H9 (cell line): ENCODE measurements around the gene THAP9. TPM values are rescaled to one million over a fixed set of nuclear protein-coding genes. Genes with fewer than 3 reads are reported as not detected.

Source experiments
- DNase-seq: peaks from one replicate; pipeline ENCODE4 v3.0.0-alpha.2; 2017
- H2AFZ ChIP-seq: one replicate; pipeline ENCODE4 v1.6.1; 2013; ENCODE audit warnings: mild to moderate bottlenecking, low read length, control low read depth, moderate library complexity
- H2AK5ac ChIP-seq: 2 replicates; pipeline ENCODE4 v1.6.1; 2013; ENCODE audit warnings: low read length, control low read depth, mixed read lengths; ENCODE audit not compliant: insufficient read length
- H2BK120ac ChIP-seq: one replicate; pipeline ENCODE4 v1.6.1; 2013; ENCODE audit warnings: low read depth, mild to moderate bottlenecking, low read length, control low read depth, inconsistent platforms; ENCODE audit not compliant: poor library complexity, severe bottlenecking
- H2BK12ac ChIP-seq: 2 replicates; pipeline ENCODE4 v1.6.1; 2013; ENCODE audit warnings: low read length, control low read depth, mixed read lengths, low read depth; ENCODE audit not compliant: insufficient read length
- H2BK15ac ChIP-seq: 2 replicates; pipeline ENCODE4 v1.6.1; 2013; ENCODE audit warnings: low read depth, low read length, control low read depth
- H2BK20ac ChIP-seq: one replicate; pipeline ENCODE4 v1.6.1; 2013; ENCODE audit warnings: low read depth, mild to moderate bottlenecking, low read length, control low read depth, inconsistent platforms; ENCODE audit not compliant: poor library complexity, severe bottlenecking
- H2BK5ac ChIP-seq: 2 replicates; pipeline ENCODE4 v1.6.1; 2013; ENCODE audit warnings: low read length, control low read depth, mixed read lengths; ENCODE audit not compliant: insufficient read length
- H3K14ac ChIP-seq: 2 replicates; pipeline ENCODE4 v1.6.1; 2013; ENCODE audit warnings: low read length, control low read depth; ENCODE audit not compliant: insufficient read depth
- H3K18ac ChIP-seq: 2 replicates; pipeline ENCODE4 v1.6.1; 2013; ENCODE audit warnings: low read depth, mild to moderate bottlenecking, mixed read lengths, low read length, control low read depth; ENCODE audit not compliant: insufficient read length
- H3K23ac ChIP-seq: 2 replicates; pipeline ENCODE4 v1.6.1; 2013; ENCODE audit warnings: low read length, control low read depth, mixed read lengths, low read depth; ENCODE audit not compliant: insufficient read length
- H3K23me2 ChIP-seq: 2 replicates; pipeline ENCODE4 v1.6.1; 2013; ENCODE audit warnings: low read depth, mild to moderate bottlenecking, mixed read lengths, low read length, control low read depth; ENCODE audit not compliant: insufficient read length, poor library complexity, severe bottlenecking
- H3K27ac ChIP-seq: 2 replicates; pipeline ENCODE4 v1.5.1; 2013; ENCODE audit warnings: low read length, control low read depth, mixed read lengths, low read depth; ENCODE audit not compliant: insufficient read length
- H3K27me3 ChIP-seq: 2 replicates; pipeline ENCODE4 v1.6.1; 2013; ENCODE audit warnings: low read length, control low read depth, inconsistent platforms; ENCODE audit not compliant: insufficient read depth
- H3K4ac ChIP-seq: 2 replicates; pipeline ENCODE4 v1.6.1; 2013; ENCODE audit warnings: low read depth, mild to moderate bottlenecking, control low read depth, inconsistent platforms, low read length, moderate library complexity
- H3K4me1 ChIP-seq: 2 replicates; pipeline ENCODE4 v1.6.1; 2013; ENCODE audit warnings: low read length, control low read depth, inconsistent platforms; ENCODE audit not compliant: insufficient read depth
- H3K4me2 ChIP-seq: 2 replicates; pipeline ENCODE4 v1.6.1; 2013; ENCODE audit warnings: low read length, control low read depth, mixed read lengths; ENCODE audit not compliant: insufficient read length, insufficient read depth
- H3K56ac ChIP-seq: 2 replicates; pipeline ENCODE4 v1.6.1; 2013; ENCODE audit warnings: low read depth, mild to moderate bottlenecking, mixed read lengths, low read length, control low read depth; ENCODE audit not compliant: insufficient read length
- H3K79me1 ChIP-seq: 2 replicates; pipeline ENCODE4 v1.6.1; 2013; ENCODE audit warnings: low read depth, mild to moderate bottlenecking, moderate library complexity, low read length, control low read depth, inconsistent platforms; ENCODE audit not compliant: insufficient read depth, poor library complexity, severe bottlenecking
- H3K79me2 ChIP-seq: 2 replicates; pipeline ENCODE4 v1.6.1; 2013; ENCODE audit warnings: low read length, control low read depth, inconsistent platforms; ENCODE audit not compliant: insufficient read depth
- H3K9ac ChIP-seq: 2 replicates; pipeline ENCODE4 v1.6.1; 2013; ENCODE audit warnings: low read length, control low read depth, mixed read lengths; ENCODE audit not compliant: insufficient read length; ENCODE audit errors: extremely low read depth
- H3K9me3 ChIP-seq: one replicate; pipeline ENCODE4 v1.6.1; 2013; ENCODE audit warnings: low read depth, low read length, inconsistent platforms; ENCODE audit not compliant: control insufficient read depth
- H3T11ph ChIP-seq: one replicate; pipeline ENCODE4 v1.6.1; 2013; ENCODE audit warnings: mild to moderate bottlenecking, low read length, control low read depth, inconsistent platforms
- H4K20me1 ChIP-seq: one replicate; pipeline ENCODE4 v1.6.1; 2013; ENCODE audit not compliant: control insufficient read depth, insufficient read length, insufficient read depth
- H4K5ac ChIP-seq: 2 replicates; pipeline ENCODE4 v1.6.1; 2013; ENCODE audit warnings: low read depth, mild to moderate bottlenecking, mixed read lengths, low read length, control low read depth; ENCODE audit not compliant: insufficient read length
- H4K8ac ChIP-seq: replicated peaks from 2 replicates; pipeline ENCODE4 v1.6.1; 2013; ENCODE audit warnings: low read length, control low read depth, mixed read lengths, low read depth; ENCODE audit not compliant: insufficient read length
- H4K91ac ChIP-seq: 2 replicates; pipeline ENCODE4 v1.6.1; 2013; ENCODE audit warnings: low read depth, mild to moderate bottlenecking, moderate library complexity, mixed read lengths, low read length, control low read depth; ENCODE audit not compliant: insufficient read length
- H3K27ac Mint-ChIP-seq, 3 experiments: 2 replicates in 2 of 3; 3 replicates in 1 of 3; pipeline ENCODE4 v1.8.0; 2020 to 2021; ENCODE audit warnings: mixed read lengths in 3 of 3, mild to moderate bottlenecking in 1 of 3, moderate library complexity in 1 of 3
- H3K27me3 Mint-ChIP-seq: 2 replicates; pipeline ENCODE4 v1.8.0; 2021; ENCODE audit warnings: low read depth, mild to moderate bottlenecking, moderate library complexity, mixed read lengths
- H3K36me3 Mint-ChIP-seq, 3 experiments: 2 replicates in 2 of 3; 3 replicates in 1 of 3; pipeline ENCODE4 v1.8.0; 2020 to 2021; ENCODE audit warnings: low read depth in 3 of 3, mixed read lengths in 3 of 3; ENCODE audit not compliant: insufficient read depth in 1 of 3
- H3K4me1 Mint-ChIP-seq, 2 experiments: 2 replicates each; pipeline ENCODE4 v1.8.0; 2020; ENCODE audit warnings: mixed read lengths in 2 of 2
- H3K4me3 Mint-ChIP-seq, 2 experiments: 2 replicates in 1 of 2; 3 replicates in 1 of 2; pipeline ENCODE4 v1.8.0; 2020 to 2021; ENCODE audit warnings: mild to moderate bottlenecking in 2 of 2, mixed read lengths in 2 of 2, moderate library complexity in 1 of 2
- H3K9me3 Mint-ChIP-seq, 2 experiments: 2 replicates in 1 of 2; 3 replicates in 1 of 2; pipeline ENCODE4 v1.8.0; 2020; ENCODE audit warnings: mild to moderate bottlenecking in 2 of 2, mixed read lengths in 2 of 2, moderate library complexity in 1 of 2
- CTCF ChIP-seq: fragments of 200-600 bp; sonication (generic); conservative IDR thresholded peaks from 3 replicates; pipeline ENCODE4 v1.8.0; 2021; ENCODE audit warnings: antibody characterized with exemption, mild to moderate bottlenecking
- WGBS: extraction: QIAGEN DNeasy Blood & Tissue Kit; methylation state at CpG from one replicate; pipeline ENCODE4 v1.1.7; 2013; ENCODE audit warnings: missing lambda C conversion rate, low lambda C conversion rate, mixed read lengths; ENCODE audit not compliant: insufficient read length; ENCODE audit errors: extremely low coverage; 5-methylcytosine and 5-hydroxymethylcytosine counted together
- long read RNA-seq: library from polyadenylated mRNA; unstranded; transcript quantifications from one replicate; pipeline ENCODE4 v2.0.0, GENCODE V29; 2020
- total RNA-seq: library from RNA; stranded (reverse); gene quantifications from 2 replicates; pipeline ENCODE4 v1.2.1, GENCODE V29; 2021

The THAP9 gene
- total RNA-seq, result 14.6 and 14.8 TPM in 2 replicates
- long read RNA-seq, transcript THAP9-201 (5 exons, 3,808 nt), result major isoform, 40 of 66 reads
- long read RNA-seq, transcript THAP9-202 (6 exons, 3,348 nt), result minor isoform, 5 of 66 reads
- long read RNA-seq, partial matches to known transcripts, result 0 of 66 reads
- long read RNA-seq, other reads (novel, unspliced or antisense), result 21 of 66 reads

DNA sequence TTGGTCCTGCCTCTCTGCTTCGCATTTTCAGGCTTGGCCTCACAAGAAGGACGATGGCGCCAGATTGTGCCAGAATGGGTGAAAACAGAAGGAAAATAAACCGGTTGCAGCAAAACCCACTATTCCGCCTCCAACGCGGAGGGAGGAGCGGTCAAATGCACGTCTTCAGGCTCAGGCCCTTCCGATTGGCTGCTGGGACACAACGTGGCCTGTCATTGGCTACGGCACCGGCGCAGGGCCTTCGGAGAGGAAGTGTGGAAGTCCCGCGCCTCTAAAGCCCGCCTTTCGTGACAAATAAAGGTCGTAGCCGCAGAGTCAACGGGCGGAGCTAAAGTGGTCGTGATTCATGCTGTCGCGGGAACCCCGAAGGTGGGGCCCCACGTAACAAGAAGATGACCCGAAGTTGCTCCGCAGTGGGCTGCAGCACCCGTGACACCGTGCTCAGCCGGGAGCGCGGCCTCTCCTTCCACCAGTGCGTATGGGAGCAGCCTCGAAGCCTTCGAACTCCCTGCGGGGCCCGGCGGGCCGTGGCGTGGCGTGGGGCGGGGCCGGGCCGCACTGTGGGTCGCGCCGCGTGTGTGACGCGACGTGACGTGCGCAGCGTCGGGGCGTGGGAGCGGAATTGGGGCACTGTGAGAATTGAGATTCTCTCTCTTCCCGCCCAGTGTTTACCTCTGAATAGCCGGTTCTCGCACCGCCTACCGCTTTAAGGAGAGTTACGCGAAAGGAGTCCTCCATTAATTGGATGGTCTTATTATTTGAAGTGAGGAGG, at the start of gene THAP9:
Gene THAP9 (plus strand): TSS at position 325 of the 772 bp plus-strand sequence. CDS start 68 bp downstream, at position 393.
- no peak for TF ChIP-seq CTCF
- peak within 1 kb of the TSS; percentile 57 for H3K4me2 ChIP-seq

More for the DNA sequence above, at the start of gene THAP9:
- Histone ChIP-seq H3K4ac (no peak within 1 kb of the TSS), H3K23ac (no peak within 1 kb of the TSS), H2BK12ac (no peak within 1 kb of the TSS), H3K56ac (no peak within 1 kb of the TSS), H2BK15ac (no peak within 1 kb of the TSS), H3K23me2 (peaks cover 10% of the 10 kb centered on the region), H2BK120ac (no peak within 1 kb of the TSS), H2AK5ac (no peak within 1 kb of the TSS), H4K8ac (peak within 1 kb of the TSS; percentile 13), H3K18ac (peak within 1 kb of the TSS; percentile 62), H3T11ph (no peak within 1 kb of the TSS), H3K4me1 (no peaks in the 10 kb centered on the region), H3K9ac (peak within 1 kb of the TSS; percentile 97), H2BK20ac (no peak within 1 kb of the TSS), H3K14ac (peak within 1 kb of the TSS; percentile 80), H3K27me3 (no peaks in the 10 kb centered on the region), H4K91ac (no peak within 1 kb of the TSS), H3K27ac (peak within 1 kb of the TSS; percentile 57), H2AFZ (no peak within 1 kb of the TSS), H2BK5ac (peak within 1 kb of the TSS; percentile 1), H3K9me3 (no peaks in the 10 kb centered on the region), H3K79me2 (peaks cover 24% of the 10 kb centered on the region; the same call in 1 of the 2 replicates), H4K20me1 (no peaks in the 10 kb centered on the region), H3K79me1 (no peaks in the 10 kb centered on the region), H4K5ac (peak within 1 kb of the TSS; percentile 83)
- Mint-ChIP-seq H3K4me3 (no peak within 1 kb of the TSS), H3K36me3 (peaks cover 20 to 43% (median 26%) of the 10 kb centered on the region in 3 experiments), H3K9me3 (no peaks in the 10 kb centered on the region), H3K27ac (no peak within 1 kb of the TSS), H3K27me3 (no peaks in the 10 kb centered on the region), H3K4me1 (peaks cover 20 to 23% of the 10 kb centered on the region in 2 experiments)
- WGBS, result no CpG with 5 or more reads among the region's 67 CpGs
- peak; percentile 99 for DNase-seq
